ENCODE results near the gene PGBD1.

The PGBD1 gene

DNA sequence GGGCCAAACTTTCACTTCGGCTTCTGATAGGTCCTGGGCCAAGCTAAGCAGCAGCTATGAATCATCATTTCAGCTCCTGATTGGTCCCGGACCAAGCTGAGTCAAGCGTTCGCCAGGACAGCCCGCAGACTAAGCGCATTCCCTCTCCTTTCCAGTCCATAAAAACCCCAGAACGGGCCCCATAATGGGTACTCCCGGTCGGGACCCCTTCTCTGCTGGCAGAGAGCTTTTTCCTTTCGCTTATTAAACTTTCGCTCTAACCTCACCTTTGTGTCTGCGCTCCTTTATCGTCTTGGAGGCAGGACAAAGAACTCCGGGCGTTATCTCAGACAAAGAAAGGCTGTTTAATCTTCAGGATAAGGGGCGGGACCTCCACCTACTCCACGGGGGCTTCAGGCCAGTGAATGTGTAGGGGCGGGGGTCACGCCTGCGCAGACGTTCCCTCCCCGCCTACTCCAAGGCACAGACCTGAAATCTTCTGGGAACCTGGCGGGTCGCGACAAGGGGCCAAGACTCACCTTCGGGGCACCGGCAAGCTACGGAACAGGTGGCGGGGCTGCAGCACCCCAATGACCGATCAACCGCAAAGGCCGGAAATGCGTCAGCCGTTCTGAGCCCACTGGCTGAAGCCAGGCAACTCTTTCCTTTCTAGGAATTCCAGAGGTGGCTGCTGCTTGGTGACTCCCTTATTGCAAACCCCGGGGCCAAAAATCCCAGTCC is 54.4 kb downstream of the PGBD1 start, which contains the start of gene ZSCAN31:
TSS of gene ZSCAN31 (minus strand) at position 585 of the 720 bp plus-strand sequence. CDS start 6,465 bp downstream, outside the sequence.
- no peak for DNase-seq

DNA sequence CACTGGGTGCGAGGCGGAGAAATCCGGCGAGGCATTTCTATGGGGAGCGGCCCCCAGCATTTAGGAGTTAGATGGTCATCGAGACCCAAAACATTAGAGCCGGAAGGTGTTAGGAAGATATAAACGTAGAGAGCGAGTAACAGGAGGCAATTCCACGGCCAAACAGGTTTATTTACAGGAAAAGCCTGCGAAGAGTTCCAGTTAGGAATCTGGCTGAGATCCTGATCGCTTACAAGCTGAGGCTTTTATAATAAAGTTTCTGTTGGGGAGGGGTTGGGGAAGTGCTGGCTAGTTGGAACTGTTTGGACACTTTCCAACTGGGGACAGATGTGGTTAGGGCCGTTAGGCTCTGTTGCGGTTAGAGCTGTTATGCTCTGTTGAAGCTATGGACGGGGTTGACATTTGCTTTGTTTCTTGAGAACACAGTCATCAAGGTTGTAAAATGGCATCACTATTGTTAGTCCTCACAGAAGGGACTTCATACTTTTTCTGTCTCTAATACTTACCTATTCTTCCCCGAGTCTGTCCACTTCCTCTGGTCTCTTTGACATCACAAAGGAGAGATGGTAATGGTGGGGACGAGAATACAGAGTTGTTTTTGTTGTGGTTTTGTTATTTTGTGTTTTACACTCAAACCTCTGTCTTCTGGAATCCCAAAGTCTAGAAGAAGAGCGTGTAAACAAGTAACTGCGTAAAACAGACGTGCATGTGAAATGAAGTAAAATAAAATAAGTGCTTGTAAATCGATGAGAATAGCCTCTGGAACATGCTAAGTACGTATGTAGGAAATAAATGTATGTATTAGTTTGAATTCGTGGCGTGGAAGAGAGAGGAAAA is 55.1 kb downstream of the PGBD1 start:
- DNase-seq: peak; percentile 14

DNA sequence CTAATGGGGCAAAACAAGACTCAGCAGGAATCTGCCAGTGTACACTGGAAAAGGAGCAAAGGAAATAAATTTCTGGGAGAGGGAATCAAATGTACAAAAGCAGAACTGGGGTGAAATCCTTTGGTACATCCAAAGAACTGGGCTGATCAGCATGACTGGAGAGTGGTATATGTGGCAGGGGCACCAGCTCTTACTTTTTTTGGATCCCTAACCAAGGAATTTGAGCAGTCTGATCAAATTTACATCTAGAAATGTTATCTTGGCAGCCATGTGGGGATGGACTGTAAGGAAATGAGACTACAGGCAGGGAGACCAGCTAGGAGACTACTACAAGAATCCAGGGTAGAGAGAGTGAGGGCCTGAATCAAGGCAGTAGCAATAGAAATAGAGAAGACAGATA is 55.7 kb downstream of the PGBD1 start:
- no peak for DNase-seq

DNA sequence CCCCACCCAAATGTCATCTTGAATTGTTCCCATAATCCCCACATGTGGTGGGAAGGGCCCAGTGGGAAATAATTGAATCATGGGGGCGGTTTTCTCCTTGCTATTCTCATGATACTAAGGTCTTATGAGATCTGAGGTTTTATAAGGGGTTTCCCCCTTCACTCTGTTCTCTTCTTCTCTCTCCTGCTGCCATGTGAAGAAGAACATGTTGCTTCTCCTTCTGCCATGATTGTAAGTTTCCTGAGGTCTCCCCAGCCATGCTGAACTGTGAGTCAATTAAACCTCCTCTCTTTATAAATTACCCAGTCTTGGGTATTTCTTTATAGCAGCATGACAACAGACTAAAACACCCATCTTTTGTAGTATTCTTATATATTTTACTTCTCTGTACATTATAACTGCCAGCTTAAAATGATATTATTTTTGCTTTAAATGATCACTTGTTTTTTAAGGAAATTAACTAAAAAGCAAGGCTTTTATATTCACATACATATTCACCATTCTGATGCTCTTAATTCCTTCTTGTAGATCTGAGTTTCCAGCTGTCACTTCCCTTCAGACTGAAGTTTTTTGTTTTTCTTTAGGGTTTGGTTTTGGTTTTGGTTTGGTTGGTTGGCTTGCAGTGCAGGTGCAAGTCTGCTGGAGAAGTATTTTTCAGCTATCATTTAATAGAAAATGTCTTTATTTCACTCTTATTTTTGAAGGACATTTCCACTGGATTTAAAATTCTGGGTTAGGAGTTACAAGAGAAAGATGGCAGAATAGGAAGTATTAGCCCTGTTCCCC is 59.1 kb downstream of the PGBD1 start:
- no peak for DNase-seq

DNA sequence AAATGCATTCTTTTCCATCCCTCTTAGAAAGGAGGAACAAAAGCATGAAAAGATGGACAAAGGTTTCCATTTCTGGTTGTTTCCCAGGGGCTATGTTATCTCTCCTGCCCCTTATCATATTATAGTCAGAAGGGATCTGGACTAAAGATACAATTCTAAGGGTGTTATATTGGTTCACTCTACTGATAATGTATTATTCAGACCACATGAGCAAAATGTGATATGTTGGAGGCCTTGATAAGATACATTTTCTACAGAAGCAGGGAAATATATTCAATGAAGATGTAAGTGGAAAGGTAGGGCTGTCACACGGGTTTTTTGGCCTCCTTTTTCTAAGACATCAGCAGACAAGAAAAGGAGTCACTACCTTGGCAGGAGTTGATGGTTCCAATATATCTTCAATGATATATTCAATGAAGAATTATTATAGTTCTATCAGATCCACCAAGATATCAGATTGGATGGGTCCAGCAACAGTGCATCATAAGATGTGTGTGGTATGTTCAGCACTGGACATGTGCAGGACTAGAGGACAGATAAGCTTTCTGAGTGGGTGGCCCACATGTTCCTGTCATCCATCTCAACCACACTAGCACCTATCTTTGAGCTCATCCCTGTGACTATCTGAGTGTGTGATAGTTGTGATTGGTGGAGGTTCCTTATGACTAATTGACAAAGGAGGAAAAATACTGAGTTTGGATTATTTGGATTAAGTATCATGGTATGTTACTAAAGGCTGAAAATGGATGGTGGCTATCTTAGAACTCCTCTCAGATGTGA is 62.7 kb downstream of the PGBD1 start:
- no peak for DNase-seq

DNA sequence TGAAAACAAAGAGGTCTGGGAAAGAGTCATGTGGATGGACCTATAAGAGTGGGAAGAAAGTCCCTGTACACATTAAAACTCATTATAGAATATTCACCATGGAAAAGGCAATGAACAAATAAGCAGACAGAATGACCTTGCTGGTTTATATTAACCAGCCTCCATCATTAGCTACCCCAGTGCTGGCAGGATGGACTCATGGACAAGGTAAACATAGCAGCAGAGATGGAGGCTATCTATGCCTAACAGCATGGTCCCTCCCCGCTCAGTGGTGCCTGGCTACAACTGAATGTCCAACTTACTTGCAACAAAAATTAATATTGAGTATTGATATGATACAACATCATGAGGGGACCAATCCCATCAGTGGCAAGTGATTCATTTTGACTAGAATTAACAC is 63.8 kb downstream of the PGBD1 start:
- DNase-seq: no peak

DNA sequence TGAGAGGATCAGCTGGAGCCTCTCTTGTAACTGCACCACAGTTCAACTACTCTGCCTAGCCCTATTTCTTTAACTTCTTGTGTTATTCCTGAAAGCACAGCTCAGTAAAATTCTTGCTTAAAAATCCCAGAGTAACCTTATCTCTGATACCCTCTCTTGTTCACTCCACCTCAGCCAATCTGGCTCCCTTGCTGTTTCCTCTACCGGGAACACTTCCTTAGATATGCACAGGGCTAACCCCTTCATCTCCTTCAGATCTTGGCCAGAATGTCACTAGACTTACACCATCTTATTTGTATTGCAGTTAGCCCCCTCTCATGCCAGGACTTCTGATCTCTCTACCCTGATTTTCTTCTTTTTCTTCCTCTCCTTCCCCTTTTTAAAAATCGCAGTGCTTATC is 65.7 kb downstream of the PGBD1 start:
- DNase-seq: no peak

DNA sequence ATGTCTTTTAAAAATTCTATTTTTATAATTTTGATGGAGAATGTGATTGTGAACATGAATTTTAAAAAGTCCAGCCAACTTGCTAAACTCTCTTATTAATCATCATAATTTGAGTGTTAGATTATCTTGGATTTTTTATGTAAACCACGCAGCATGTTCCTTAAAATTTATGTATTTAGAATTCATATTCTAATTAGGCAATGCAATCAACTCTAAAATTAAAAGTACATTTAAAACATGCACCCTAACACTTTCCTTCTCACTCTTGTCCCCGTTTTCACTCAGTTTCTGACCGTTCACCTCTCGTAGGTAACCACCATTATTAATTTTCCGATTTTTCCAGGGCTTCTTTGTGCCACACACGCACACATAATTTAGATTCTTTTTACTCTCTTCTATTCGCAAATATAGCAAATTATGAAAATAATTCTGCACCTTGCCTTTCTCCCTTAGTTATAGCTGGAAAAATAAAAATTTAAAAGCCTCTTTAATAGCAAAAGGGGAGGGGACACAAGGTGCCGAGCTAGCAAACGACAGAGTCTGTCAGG is 68.0 kb downstream of the PGBD1 start:
- no peak for DNase-seq

DNA sequence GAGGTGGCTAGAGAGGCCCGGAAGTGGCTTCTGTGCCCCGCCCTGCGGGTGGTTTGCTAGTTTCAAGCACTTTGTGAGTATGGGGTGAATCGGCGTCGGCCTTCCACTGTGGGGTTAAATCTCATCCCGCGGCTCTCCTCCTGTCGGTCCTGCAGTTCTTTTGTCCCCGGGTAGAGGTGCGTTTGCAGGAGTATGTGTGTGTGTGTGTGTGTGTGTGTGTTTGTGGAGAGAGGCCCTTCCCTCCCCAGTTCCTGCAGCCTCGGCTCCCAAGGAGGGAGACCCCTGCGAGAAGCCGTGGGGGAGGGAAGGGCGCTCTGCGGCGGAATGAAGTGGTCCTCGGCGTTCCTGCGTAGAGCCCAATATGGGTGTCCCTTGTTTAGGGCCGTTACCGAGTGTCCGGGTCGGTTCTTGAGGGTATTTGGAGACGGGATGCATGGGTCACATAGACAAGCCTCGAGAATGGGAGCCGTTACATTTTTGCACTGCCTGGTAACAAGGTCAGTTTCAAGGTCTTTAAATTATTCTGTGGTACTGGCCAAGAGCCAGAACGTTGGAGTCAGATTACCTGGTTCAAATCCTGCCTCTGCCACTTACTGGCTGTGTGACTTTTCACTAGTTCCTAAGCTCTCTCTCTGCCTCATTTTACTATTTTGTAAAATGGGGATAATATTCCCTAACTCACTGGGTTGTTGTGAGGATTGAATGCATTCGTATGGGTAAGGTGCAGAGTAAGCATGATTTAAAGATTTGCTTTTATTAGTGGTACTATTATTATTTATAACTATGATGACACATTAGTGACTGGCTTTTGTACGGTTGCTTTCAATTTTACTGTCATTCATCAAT is 68.7 kb downstream of the PGBD1 start, which contains the start of gene ZKSCAN3:
TSS of gene ZKSCAN3 (plus strand) at position 56 of the 846 bp plus-strand sequence. CDS start 9,640 bp downstream, outside the sequence.
- DNase-seq: peak; percentile 76

DNA sequence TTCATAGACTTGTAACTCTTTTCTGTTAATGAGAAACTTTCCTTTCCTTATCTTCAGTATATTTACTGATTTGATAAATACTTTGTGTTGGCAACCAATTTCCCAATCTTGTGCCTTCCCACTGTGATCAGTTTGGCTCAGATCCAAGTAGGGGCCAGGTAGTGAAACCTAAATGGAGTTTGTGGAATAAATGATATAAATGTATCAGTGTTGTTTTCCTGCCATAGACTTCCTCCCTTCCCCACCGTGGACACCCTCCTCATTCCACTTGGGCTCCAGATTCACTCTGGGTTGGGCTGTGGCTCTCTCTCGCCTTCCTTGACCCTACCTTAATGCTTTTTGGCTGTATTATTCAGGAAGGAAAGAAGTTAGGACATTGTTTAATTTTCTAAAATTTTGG is 69.7 kb downstream of the PGBD1 start:
- DNase-seq: peak; percentile 8

DNA sequence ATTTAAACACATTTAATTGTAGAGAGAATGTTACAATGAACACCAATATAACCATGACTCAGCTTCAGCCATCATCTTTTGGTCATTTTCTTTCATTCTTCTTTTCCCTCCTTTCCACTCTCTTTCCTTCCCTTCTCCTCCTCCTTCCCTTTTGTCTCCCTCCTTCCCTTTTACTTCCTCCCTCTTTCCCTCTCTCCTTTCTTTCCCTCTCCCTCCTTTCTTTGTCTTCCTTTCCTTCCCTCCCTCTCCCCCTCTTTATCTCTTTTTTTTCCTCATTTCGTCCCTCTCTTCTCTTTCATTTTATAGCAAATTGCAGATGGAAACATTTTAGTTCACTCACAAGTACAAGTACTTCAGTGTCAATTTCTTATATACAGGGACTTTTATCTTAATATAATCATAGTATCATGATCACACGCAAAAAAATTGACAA is 70.1 kb downstream of the PGBD1 start:
- DNase-seq: no peak
